ENCODE results near the gene MUL1.

MUL1 gene

GRCh38 chr1:20477348-20478056 lies 30.4 kb downstream of the MUL1 start:
- H3K4me3 ChIP-seq (ENCODE audit: low read depth, low read length) = no peak overlapping the region
- TF ChIP-seq, protein P1, sequence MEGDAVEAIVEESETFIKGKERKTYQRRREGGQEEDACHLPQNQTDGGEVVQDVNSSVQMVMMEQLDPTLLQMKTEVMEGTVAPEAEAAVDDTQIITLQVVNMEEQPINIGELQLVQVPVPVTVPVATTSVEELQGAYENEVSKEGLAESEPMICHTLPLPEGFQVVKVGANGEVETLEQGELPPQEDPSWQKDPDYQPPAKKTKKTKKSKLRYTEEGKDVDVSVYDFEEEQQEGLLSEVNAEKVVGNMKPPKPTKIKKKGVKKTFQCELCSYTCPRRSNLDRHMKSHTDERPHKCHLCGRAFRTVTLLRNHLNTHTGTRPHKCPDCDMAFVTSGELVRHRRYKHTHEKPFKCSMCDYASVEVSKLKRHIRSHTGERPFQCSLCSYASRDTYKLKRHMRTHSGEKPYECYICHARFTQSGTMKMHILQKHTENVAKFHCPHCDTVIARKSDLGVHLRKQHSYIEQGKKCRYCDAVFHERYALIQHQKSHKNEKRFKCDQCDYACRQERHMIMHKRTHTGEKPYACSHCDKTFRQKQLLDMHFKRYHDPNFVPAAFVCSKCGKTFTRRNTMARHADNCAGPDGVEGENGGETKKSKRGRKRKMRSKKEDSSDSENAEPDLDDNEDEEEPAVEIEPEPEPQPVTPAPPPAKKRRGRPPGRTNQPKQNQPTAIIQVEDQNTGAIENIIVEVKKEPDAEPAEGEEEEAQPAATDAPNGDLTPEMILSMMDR (IDR thresholded peaks at IDR 0.05; ENCODE audit: low read depth, low read length, missing control alignments) = no peak
- peak; percentile 45 for DNase-seq (ENCODE audit: low read depth)
- in situ Hi-C loops (cut with HindIII; ENCODE audit: low sequenced_read_pairs) = loop anchor here (10.0 kb wide), 1 partner anchor 263 kb away; no protein-coding TSS in a partner anchor

DNA sequence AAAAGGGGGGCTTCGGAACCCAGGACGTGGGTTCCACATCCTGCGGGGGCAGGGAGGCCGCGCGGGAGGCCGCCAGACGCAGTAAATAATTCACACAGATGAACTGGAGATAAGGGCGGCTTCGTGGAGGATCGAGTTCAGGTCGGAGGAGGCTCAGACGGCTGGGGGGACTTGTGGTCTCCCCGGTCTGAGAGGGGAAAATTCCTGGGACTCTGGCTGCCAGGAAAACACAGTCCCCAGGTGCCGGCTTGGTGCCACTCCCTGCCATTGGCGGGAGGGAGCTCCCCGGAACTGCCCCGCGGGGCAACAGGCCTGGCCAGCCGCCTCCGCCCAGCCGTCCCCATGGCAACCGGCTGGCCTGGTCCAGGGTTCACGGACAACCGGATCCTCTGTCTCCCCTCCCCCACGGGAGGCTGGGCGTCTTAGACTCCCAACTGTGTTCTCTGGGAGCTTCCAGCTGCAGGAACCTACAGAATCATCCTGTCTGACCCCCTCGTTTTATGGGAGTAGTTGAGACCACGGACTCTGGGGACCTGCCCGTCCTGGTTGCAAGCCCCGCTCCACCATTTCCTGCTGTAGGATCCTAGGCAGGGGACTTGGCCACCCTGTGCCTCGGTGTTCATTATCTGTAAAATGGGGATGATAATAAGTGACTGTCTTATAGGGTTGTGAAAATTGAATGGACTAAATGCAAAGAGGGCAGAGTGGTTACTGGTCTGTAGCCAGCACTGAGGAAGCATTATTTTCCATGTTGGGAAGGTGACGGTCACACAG lies 31.5 kb downstream of the MUL1 start:
- in situ Hi-C loops (cut with HindIII; ENCODE audit: low sequenced_read_pairs) = loop anchor here (10.0 kb wide), 1 partner anchor 262 kb away; no protein-coding TSS in a partner anchor
- no peak overlapping the region for H3K4me3 ChIP-seq (ENCODE audit: low read depth, low read length)

GRCh38 chr1:20474996-20475395 lies 33.0 kb downstream of the MUL1 start:
- no peak for DNase-seq (ENCODE audit: low read depth)
- TF ChIP-seq, protein P1 (IDR thresholded peaks at IDR 0.05; ENCODE audit: low read depth, low read length, missing control alignments) = no peak
- in situ Hi-C loops (cut with HindIII; ENCODE audit: low sequenced_read_pairs) = loop anchor here (10.0 kb wide), 1 partner anchor 260 kb away; no protein-coding TSS in a partner anchor
- no peak overlapping the region for H3K4me3 ChIP-seq (ENCODE audit: low read depth, low read length)

More for the DNA sequence above, 31.5 kb downstream of the MUL1 start:
- no peak for DNase-seq (ENCODE audit: low read depth)
- TF ChIP-seq, protein P1 (IDR thresholded peaks at IDR 0.05; ENCODE audit: low read depth, low read length, missing control alignments) = no peak

- no peak overlapping the region for H3K4me3 ChIP-seq (ENCODE audit: low read depth, low read length)
- DNase-seq (ENCODE audit: low read depth) = no peak
- in situ Hi-C loops (cut with HindIII; ENCODE audit: low sequenced_read_pairs) = loop anchor here (10.0 kb wide), 1 partner anchor 260 kb away; no protein-coding TSS in a partner anchor
- TF ChIP-seq, protein P1 (IDR thresholded peaks at IDR 0.05; ENCODE audit: low read depth, low read length, missing control alignments) = no peak
Observed at GRCh38 chr1:20474333-20474975, 33.5 kb downstream of the MUL1 start.

- in situ Hi-C loops (cut with HindIII; ENCODE audit: low sequenced_read_pairs) = loop anchor here (10.0 kb wide), 1 partner anchor 259 kb away; no protein-coding TSS in a partner anchor
- no peak overlapping the region for H3K4me3 ChIP-seq (ENCODE audit: low read depth, low read length)
- TF ChIP-seq, protein P1 (IDR thresholded peaks at IDR 0.05; ENCODE audit: low read depth, low read length, missing control alignments) = no peak
- DNase-seq (ENCODE audit: low read depth) = no peak
Observed at GRCh38 chr1:20473894-20474293, 34.1 kb downstream of the MUL1 start.

Measured in astrocyte of the cerebellum (primary cell).